Thyroid gland (tissue), 4 donors: ENCODE measurements around the gene KRTAP10-7.

Experiments used
- POLR2A ChIP-seq, 2 donors: fragments of 450-650 bp; IDR thresholded peaks; one replicate each; pipeline ENCODE4 v1.6.1; 2017; ENCODE audit warnings: antibody characterized with exemption in 2 of 2, mild to moderate bottlenecking in 2 of 2, moderate library complexity in 1 of 2
- TF ChIP-seq, protein P1 (sequence below), 6 experiments: fragments of 200-600 bp in 3 of 6; fragments of 450-650 bp in 3 of 6; sonication (generic) in 3 of 6; IDR thresholded peaks; one replicate each; pipeline ENCODE4 v1.5.1; 2016 to 2019; ENCODE audit warnings: antibody characterized with exemption in 6 of 6, mild to moderate bottlenecking in 2 of 6, inconsistent platforms in 1 of 6, moderate library complexity in 1 of 6

DNA sequence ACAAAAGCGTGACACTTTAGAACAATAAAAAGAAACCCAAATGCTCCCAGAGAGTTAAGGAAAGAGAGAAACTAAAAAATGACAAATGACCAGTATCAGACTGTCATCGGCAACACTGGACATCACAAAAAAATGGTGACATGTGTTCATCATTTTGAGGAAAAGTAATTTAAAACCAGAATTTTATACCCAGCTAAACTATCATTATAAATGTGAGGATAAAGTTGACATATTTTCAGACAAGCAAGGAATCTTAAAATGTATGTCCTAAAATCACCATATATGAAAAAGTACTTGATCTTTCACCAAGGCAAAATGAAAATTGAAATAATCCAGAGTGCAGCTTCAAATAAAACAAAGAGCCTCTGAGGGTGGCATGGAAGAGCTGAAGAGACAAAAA, 44.5 kb downstream of the KRTAP10-7 start:
- TF ChIP-seq, protein P1, sequence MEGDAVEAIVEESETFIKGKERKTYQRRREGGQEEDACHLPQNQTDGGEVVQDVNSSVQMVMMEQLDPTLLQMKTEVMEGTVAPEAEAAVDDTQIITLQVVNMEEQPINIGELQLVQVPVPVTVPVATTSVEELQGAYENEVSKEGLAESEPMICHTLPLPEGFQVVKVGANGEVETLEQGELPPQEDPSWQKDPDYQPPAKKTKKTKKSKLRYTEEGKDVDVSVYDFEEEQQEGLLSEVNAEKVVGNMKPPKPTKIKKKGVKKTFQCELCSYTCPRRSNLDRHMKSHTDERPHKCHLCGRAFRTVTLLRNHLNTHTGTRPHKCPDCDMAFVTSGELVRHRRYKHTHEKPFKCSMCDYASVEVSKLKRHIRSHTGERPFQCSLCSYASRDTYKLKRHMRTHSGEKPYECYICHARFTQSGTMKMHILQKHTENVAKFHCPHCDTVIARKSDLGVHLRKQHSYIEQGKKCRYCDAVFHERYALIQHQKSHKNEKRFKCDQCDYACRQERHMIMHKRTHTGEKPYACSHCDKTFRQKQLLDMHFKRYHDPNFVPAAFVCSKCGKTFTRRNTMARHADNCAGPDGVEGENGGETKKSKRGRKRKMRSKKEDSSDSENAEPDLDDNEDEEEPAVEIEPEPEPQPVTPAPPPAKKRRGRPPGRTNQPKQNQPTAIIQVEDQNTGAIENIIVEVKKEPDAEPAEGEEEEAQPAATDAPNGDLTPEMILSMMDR (IDR thresholded peaks at IDR 0.05): no peak
- TF ChIP-seq POLR2A (IDR thresholded peaks at IDR 0.05): no peak
